ENCODE data around the gene FIGNL2. TPM values are rescaled to one million over a fixed set of nuclear protein-coding genes. Genes with fewer than 3 reads are reported as not detected.
A peak's percentile ranks its signal among the peaks of the same experiment; 100 is the strongest.
"Not testable (repeated sequence)": the region's sequence is repeated elsewhere in the genome, so short reads cannot be mapped to it uniquely, and the experiment has no call there.

Gene FIGNL2
- total RNA-seq, 1 donor from 2014 or later: 0.16 TPM

- no peak for ATAC-seq
Observed at GRCh38 chr12:51833448-51834227, 14.9 kb downstream of the FIGNL2 start.

GRCh38 chr12:51832354-51833107 lies 16.0 kb downstream of the FIGNL2 start:
- no peak for ATAC-seq

GRCh38 chr12:51831817-51832216 lies 16.7 kb downstream of the FIGNL2 start:
- ATAC-seq: not testable (repeated sequence)

GRCh38 chr12:51829641-51830040 lies 18.9 kb downstream of the FIGNL2 start:
- no peak for ATAC-seq

GRCh38 chr12:51829011-51829481 lies 19.5 kb downstream of the FIGNL2 start:
- no peak for ATAC-seq

GRCh38 chr12:51827925-51828818 lies 20.3 kb downstream of the FIGNL2 start:
- peak; percentile 92 for ATAC-seq

- ATAC-seq: no peak
Observed at GRCh38 chr12:51826881-51827280, 21.6 kb downstream of the FIGNL2 start.

GRCh38 chr12:51825216-51825615 lies 23.3 kb downstream of the FIGNL2 start:
- no peak for ATAC-seq

- peak; percentile 50 for ATAC-seq
Observed at GRCh38 chr12:51823875-51824565, 24.5 kb downstream of the FIGNL2 start.

- no peak for ATAC-seq
Observed at GRCh38 chr12:51822956-51823355, 25.6 kb downstream of the FIGNL2 start.

- ATAC-seq: no peak
Observed at GRCh38 chr12:51822261-51822616, 26.3 kb downstream of the FIGNL2 start.

GRCh38 chr12:51821440-51822260 lies 26.9 kb downstream of the FIGNL2 start:
- peak; percentile 4 for ATAC-seq

- peak; percentile 30 for ATAC-seq
Observed at GRCh38 chr12:51820526-51821439, 27.7 kb downstream of the FIGNL2 start.

GRCh38 chr12:51819736-51820525 lies 28.6 kb downstream of the FIGNL2 start:
- ATAC-seq: no peak

GRCh38 chr12:51818566-51819300 lies 29.8 kb downstream of the FIGNL2 start:
- ATAC-seq: no peak

- no peak for ATAC-seq
Observed at GRCh38 chr12:51818086-51818485, 30.4 kb downstream of the FIGNL2 start.

GRCh38 chr12:51817027-51817953 lies 31.2 kb downstream of the FIGNL2 start:
- ATAC-seq: no peak
